GM12865 (cell line): ENCODE data around the gene CAPN2.

Experiments used
- DNase-seq: peaks from one replicate; pipeline ENCODE4 v3.0.0; 2010; ENCODE audit warnings: low read depth
- H3K4me3 ChIP-seq: 2 replicates; pipeline ENCODE4 v1.5.1; 2011; ENCODE audit warnings: mild to moderate bottlenecking, low read depth, low read length, control low read depth
- TF ChIP-seq, protein P1 (sequence below): IDR thresholded peaks from 2 replicates; pipeline ENCODE4 v1.5.1; 2011; ENCODE audit warnings: low read length, control low read depth, low read depth, inconsistent platforms; ENCODE audit not compliant: insufficient read depth; ENCODE audit errors: missing control alignments

The CAPN2 gene

DNA sequence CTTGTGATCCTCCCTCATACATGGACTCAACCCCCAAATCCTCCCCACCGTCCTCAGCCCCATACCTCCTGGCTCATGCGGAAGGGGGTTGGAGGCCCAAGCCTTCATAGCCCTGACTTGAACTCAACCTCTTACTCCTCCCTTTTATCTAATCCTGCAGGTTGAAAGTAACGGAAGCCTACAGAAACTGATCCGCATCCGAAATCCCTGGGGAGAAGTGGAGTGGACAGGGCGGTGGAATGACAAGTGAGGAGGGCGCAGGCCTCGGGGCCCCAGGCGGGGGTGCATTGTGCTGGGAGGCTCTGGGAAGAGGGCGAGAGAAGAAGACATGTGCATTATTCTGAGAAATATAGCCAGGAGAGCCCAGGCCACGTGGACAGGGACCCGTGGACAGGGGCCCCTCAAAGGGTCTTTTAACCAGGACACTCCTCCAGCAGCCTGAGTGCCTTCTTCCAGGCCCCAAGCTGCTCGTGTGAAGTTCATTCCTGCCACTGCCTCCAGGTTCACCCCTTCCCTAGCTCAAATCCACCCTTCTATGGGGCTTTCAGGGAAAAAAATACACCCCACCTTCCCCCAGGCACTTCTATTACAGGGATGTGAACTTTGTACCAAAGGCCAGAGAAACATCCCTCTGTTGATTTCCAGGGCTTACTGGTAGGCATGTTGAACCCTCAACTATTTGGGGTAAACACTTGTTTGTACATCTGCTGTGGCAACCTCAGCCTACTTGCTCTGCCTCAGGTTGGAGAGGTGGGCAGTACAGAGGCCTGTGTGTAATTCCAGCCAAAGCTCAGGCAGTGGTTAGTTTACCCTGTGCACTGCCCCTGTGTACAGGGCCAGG, 38.6 kb downstream of the CAPN2 start:
- TF ChIP-seq, protein P1, sequence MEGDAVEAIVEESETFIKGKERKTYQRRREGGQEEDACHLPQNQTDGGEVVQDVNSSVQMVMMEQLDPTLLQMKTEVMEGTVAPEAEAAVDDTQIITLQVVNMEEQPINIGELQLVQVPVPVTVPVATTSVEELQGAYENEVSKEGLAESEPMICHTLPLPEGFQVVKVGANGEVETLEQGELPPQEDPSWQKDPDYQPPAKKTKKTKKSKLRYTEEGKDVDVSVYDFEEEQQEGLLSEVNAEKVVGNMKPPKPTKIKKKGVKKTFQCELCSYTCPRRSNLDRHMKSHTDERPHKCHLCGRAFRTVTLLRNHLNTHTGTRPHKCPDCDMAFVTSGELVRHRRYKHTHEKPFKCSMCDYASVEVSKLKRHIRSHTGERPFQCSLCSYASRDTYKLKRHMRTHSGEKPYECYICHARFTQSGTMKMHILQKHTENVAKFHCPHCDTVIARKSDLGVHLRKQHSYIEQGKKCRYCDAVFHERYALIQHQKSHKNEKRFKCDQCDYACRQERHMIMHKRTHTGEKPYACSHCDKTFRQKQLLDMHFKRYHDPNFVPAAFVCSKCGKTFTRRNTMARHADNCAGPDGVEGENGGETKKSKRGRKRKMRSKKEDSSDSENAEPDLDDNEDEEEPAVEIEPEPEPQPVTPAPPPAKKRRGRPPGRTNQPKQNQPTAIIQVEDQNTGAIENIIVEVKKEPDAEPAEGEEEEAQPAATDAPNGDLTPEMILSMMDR = no peak
- H3K4me3 ChIP-seq = no peak overlapping the region
- DNase-seq = no peak

DNA sequence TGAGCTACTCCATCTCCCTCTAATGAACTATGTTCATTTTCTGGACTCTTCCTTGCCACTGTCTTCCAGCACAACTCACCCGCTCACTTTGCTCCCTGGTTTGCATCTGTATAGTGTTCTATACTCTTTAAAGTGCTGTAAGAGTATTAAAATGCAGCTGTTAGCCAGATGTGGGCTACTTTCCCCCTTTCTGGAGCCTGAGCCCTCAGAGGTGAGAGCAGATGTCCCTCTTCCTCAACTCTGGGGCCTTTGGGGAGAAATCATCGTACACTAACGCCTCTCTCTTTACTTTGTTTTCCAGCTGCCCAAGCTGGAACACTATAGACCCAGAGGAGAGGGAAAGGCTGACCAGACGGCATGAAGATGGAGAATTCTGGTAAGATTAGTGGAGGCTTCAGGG, 39.4 kb downstream of the CAPN2 start:
- no peak overlapping the region for H3K4me3 ChIP-seq
- TF ChIP-seq, protein P1 = no peak
- DNase-seq = no peak

DNA sequence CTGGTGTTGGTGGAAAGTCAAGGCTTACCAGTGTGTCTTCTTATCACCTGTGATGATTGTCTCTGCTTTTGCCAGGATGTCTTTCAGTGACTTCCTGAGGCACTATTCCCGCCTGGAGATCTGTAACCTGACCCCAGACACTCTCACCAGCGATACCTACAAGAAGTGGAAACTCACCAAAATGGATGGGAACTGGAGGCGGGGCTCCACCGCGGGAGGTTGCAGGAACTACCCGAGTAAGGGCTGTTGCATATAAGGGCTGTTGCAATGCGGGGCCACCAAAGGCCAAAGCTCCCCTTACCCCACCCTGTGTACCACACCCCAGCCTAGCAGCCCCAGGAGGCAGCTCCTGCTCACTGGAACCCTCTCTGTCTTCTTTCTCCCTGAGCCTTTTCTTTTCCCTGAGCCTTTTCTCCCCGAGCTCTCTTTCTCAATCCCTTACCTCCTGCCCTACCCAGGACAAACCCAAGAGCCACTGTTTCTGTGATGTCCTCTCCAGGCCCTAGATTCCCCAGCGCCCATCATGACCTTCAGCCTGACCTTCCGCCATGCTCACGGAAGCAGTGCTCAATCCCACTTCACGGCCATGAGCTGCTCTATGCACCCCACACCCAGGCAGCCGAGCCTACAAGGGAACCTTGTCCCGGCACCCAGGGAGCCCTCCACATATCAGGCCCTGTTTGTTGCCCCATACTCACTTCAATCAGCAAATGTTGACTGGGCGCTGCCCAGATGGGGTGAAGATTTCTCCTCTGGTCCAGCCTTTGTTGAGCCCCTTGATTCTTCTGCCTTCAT, 40.6 kb downstream of the CAPN2 start:
- no peak overlapping the region for H3K4me3 ChIP-seq
- DNase-seq = no peak
- TF ChIP-seq, protein P1 = no peak

DNA sequence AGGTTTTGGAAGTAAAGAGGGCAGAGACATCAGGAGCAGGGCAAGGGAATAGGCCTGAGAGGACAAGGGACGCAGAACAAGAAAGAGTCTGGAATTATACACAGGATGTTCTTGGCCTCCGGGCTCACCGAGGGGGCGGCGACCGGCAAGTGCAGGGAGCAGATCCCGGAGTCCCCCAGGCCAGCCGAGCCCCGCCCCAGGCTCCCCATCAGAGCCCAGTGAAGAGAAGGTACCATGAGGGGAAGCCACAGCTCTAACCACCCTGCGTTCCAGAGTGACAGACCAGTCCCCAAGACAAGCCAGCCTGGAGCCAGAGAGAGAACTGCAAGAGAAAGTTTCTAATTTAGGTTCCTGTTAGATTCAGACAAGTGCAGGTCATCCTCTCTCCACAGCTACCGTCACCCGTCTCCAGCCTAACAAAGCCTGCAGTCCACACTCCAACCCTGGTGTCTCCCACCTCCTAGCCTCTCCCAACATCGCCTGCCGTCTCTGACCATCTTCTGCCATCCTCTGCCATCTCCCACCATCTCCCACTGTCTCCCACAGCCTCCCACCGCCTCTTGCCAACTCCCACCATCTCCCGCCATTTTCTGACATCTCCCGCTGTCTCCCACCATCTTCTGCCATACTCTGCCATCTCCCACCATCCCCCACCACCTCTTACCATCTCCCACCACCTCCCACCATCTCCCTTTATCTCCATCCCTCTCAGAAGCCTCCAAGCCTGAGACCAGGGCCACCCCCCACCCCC, 42.5 kb downstream of the CAPN2 start:
- TF ChIP-seq, protein P1 = no peak
- no peak for DNase-seq
- no peak overlapping the region for H3K4me3 ChIP-seq

DNA sequence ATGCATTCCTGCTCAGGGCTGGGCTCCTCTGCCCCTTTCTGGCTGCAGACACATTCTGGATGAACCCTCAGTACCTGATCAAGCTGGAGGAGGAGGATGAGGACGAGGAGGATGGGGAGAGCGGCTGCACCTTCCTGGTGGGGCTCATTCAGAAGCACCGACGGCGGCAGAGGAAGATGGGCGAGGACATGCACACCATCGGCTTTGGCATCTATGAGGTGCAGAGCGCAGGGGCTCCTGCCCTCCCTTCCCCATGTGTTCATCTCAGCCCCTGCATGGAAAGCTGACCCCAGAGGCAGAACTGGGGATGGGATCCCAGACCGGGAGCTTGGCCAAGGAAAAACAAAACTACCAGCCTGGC, 43.1 kb downstream of the CAPN2 start:
- TF ChIP-seq, protein P1 = no peak
- no peak for DNase-seq
- H3K4me3 ChIP-seq = no peak overlapping the region

DNA sequence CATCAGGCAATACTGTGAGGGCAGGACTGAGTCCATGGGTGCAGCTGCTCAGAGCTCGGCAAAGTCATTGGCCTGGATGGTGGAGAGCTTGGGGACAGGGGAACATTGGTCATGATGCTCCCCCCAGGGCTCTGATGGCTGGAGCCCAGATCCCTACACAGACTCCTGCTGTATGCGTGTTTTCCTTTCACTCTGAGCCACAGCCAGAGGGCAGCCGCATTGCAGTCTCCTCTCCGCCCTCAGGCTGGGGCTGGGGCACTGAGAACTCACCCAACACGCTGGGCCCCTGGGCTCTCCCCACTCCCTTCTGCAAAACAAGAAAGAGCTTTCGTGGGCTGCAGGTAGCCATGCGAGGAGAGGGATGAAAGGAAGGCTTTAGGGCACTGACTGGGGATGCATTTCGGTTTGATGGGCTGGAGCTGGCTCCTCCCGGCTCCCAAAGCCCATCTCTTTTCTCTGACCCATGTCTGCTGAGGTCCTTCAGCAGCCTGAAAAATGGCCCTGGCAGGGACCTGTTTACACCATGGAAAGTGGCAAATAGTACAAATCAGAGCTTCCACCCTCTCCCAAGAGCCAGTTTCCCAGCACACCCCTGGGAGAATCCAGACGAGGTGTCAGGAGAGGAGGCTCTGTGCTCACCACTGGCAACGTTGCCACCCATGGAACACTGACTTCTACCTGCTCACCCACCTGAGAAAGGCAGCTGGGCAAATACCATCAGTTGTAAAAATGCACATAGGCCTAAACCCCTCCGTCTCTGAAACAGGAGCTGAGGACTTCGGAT, 43.8 kb downstream of the CAPN2 start:
- DNase-seq = no peak
- TF ChIP-seq, protein P1 = no peak
- no peak overlapping the region for H3K4me3 ChIP-seq
